Keratinocyte (primary cell): ENCODE results near the gene XBP1.

ENCODE experiments used
- EZH2 ChIP-seq: IDR thresholded peaks from one replicate; pipeline ENCODE4 v1.6.1; 2012; ENCODE audit warnings: inconsistent platforms, mild to moderate bottlenecking, low read length, moderate library complexity
- TF ChIP-seq, protein P1 (sequence below), 3 experiments: IDR thresholded peaks in 1 of 3; conservative IDR thresholded peaks in 1 of 3; optimal IDR thresholded peaks in 1 of 3; 2 replicates in 2 of 3; 3 replicates in 1 of 3; pipeline versions ENCODE3 to v1.5.1; 2011; ENCODE audit warnings: low read length in 3 of 3, mild to moderate bottlenecking in 3 of 3, moderate library complexity in 2 of 3, control low read depth in 1 of 3, inconsistent platforms in 1 of 3; ENCODE audit not compliant: insufficient read depth in 2 of 3; ENCODE audit errors: extremely low read depth in 1 of 3

DNA sequence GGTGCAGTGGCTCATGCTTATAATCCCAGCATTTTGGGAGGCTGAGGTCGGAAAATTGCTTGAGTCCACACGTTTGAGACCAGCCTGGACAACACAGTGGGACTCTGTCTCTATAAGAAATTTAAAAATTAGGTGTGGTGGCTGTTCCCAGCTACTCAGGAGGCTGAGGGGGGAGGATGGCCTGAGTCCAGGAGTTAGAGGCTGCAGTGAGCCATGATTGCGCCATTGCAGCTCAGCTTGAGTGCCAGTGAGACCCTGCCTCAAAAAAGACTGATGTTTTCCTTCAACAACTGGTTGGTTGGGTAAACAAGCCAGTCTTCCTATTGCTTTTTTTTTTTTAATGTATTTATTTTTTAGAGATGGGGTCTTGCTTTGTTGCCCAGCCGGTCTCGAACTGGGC, 9.2 kb downstream of the XBP1 start:
- TF ChIP-seq, protein P1, sequence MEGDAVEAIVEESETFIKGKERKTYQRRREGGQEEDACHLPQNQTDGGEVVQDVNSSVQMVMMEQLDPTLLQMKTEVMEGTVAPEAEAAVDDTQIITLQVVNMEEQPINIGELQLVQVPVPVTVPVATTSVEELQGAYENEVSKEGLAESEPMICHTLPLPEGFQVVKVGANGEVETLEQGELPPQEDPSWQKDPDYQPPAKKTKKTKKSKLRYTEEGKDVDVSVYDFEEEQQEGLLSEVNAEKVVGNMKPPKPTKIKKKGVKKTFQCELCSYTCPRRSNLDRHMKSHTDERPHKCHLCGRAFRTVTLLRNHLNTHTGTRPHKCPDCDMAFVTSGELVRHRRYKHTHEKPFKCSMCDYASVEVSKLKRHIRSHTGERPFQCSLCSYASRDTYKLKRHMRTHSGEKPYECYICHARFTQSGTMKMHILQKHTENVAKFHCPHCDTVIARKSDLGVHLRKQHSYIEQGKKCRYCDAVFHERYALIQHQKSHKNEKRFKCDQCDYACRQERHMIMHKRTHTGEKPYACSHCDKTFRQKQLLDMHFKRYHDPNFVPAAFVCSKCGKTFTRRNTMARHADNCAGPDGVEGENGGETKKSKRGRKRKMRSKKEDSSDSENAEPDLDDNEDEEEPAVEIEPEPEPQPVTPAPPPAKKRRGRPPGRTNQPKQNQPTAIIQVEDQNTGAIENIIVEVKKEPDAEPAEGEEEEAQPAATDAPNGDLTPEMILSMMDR (optimal IDR thresholded peaks at IDR 0.05 in 1 of 3, IDR thresholded peaks at IDR 0.05 in 1 of 3, conservative IDR thresholded peaks at IDR 0.05 in 1 of 3; ENCODE audit: extremely low read depth in 1 of 3, insufficient read depth in 2 of 3, low read length in 3 of 3): no peak
- TF ChIP-seq EZH2: no peak
